Amniotic epithelial cell (primary cell): ENCODE measurements around the gene KCNH2.

Experiments used
- DNase-seq: peaks from one replicate; pipeline ENCODE4 v3.0.0-alpha.2; 2010; ENCODE audit warnings: low read depth

Gene KCNH2

GRCh38 chr7:150974468-150975391, 3.4 kb downstream of the KCNH2 start:
- no peak for DNase-seq

GRCh38 chr7:150973571-150974451, 4.3 kb downstream of the KCNH2 start:
- DNase-seq: no peak

GRCh38 chr7:150972741-150973140, 5.4 kb downstream of the KCNH2 start:
- no peak for DNase-seq

GRCh38 chr7:150972023-150972468, 6.1 kb downstream of the KCNH2 start:
- peak; percentile 47 for DNase-seq

- DNase-seq: no peak
Observed at GRCh38 chr7:150971242-150972022, 6.7 kb downstream of the KCNH2 start.

GRCh38 chr7:150970424-150970823, 7.7 kb downstream of the KCNH2 start:
- DNase-seq: no peak

GRCh38 chr7:150969475-150969874, 8.6 kb downstream of the KCNH2 start:
- DNase-seq: no peak

GRCh38 chr7:150968734-150969372, 9.3 kb downstream of the KCNH2 start:
- no peak for DNase-seq

- DNase-seq: no peak
Observed at GRCh38 chr7:150968056-150968733, 9.9 kb downstream of the KCNH2 start.

- no peak for DNase-seq
Observed at GRCh38 chr7:150967349-150967748, 10.8 kb downstream of the KCNH2 start.

- no peak for DNase-seq
Observed at GRCh38 chr7:150966002-150966401, 12.1 kb downstream of the KCNH2 start.

- no peak for DNase-seq
Observed at GRCh38 chr7:150965273-150965830, 12.8 kb downstream of the KCNH2 start.

- DNase-seq: no peak
Observed at GRCh38 chr7:150964593-150965111, 13.5 kb downstream of the KCNH2 start.

- no peak for DNase-seq
Observed at GRCh38 chr7:150963707-150964559, 14.2 kb downstream of the KCNH2 start.

GRCh38 chr7:150962553-150963399, 15.3 kb downstream of the KCNH2 start:
- peak; percentile 16 for DNase-seq

GRCh38 chr7:150962290-150962552, 15.9 kb downstream of the KCNH2 start:
- DNase-seq: no peak

- DNase-seq: no peak
Observed at GRCh38 chr7:150961510-150962289, 16.4 kb downstream of the KCNH2 start.
